Vagina (tissue), 2 donors: ENCODE results near the gene CSTPP1. TPM values are rescaled to one million over a fixed set of nuclear protein-coding genes. Genes with fewer than 3 reads are reported as not detected.
"Not testable (repeated sequence)": the region's sequence is repeated elsewhere in the genome, so short reads cannot be mapped to it uniquely, and the experiment has no call there.

Experiments
- DNase-seq, 2 donors: peaks; one replicate each; pipeline ENCODE4 v3.0.0-alpha.2; 2017; ENCODE audit errors: extremely low spot score in 2 of 2
- H3K27ac ChIP-seq: fragments of 200-600 bp; sonication (generic); one replicate; pipeline ENCODE4 v1.5.1; 2019
- H3K27me3 ChIP-seq: fragments of 200-600 bp; sonication (generic); one replicate; pipeline ENCODE4 v1.5.1; 2019
- H3K36me3 ChIP-seq, 2 donors: fragments of 200-600 bp; sonication (generic); one replicate each; pipeline ENCODE4 v1.5.1; 2017 to 2019
- H3K4me1 ChIP-seq: fragments of 200-600 bp; sonication (generic); one replicate; pipeline ENCODE4 v1.5.1; 2019
- H3K4me3 ChIP-seq, 2 donors: fragments of 200-600 bp; sonication (generic); 1 replicate in 1 of 2; 2 replicates in 1 of 2; pipeline ENCODE4 v1.5.1; 2016 to 2019
- H3K9me3 ChIP-seq: fragments of 200-600 bp; sonication (generic); one replicate; pipeline ENCODE4 v1.5.1; 2019
- CTCF ChIP-seq, 3 experiments: fragments of 450-650 bp in 2 of 3; fragments of 200-600 bp in 1 of 3; sonication (generic) in 1 of 3; IDR thresholded peaks; one replicate each; pipeline ENCODE4 v1.5.1; 2017 to 2019; ENCODE audit warnings: antibody characterized with exemption in 3 of 3, mild to moderate bottlenecking in 2 of 3, moderate library complexity in 2 of 3
- POLR2A ChIP-seq, 2 donors: fragments of 450-650 bp; IDR thresholded peaks; one replicate each; pipeline ENCODE4 v1.6.1; 2017; ENCODE audit warnings: antibody characterized with exemption in 2 of 2, mild to moderate bottlenecking in 2 of 2, moderate library complexity in 2 of 2
- POLR2AphosphoS5 ChIP-seq, 2 donors: sonication (generic); formaldehyde crosslinking; IDR thresholded peaks; one replicate each; pipeline ENCODE4 v1.9.0; 2017; ENCODE audit warnings: antibody characterized with exemption in 2 of 2, mild to moderate bottlenecking in 2 of 2, low read depth in 1 of 2; ENCODE audit not compliant: insufficient read depth in 1 of 2
- intact Hi-C: fragments of 100-400 bp; cut with DNase I; formaldehyde crosslinking; loops from one replicate; pipeline ENCODE4 v1.15.1; 2023
- total RNA-seq: library from RNA; depleted of rRNA; stranded (reverse); fragments of >200 nt; gene quantifications from one replicate; pipeline ENCODE4 v1.2.3, GENCODE V29; 2016

Gene CSTPP1
- total RNA-seq, 1 donor from 2014 or later: 30.7 TPM

GRCh38 chr11:47189100-47189834, 252.7 kb downstream of the CSTPP1 start:
- no peak overlapping the region for H3K27ac ChIP-seq
- no peak for DNase-seq
- no peaks in the 10 kb centered on the region for H3K9me3 ChIP-seq
- intact Hi-C loops: no loop called here
- TF ChIP-seq CTCF (IDR thresholded peaks at IDR 0.05) (no peak), POLR2A (IDR thresholded peaks at IDR 0.05) (no peak), POLR2AphosphoS5 (IDR thresholded peaks at IDR 0.05; ENCODE audit: insufficient read depth in 1 of 2, low read depth in 1 of 2) (peak in 1 of 2 donors; percentile 13)
- H3K4me1 ChIP-seq: peaks cover 30% of the 10 kb centered on the region
- H3K27me3 ChIP-seq: no peaks in the 10 kb centered on the region
- H3K4me3 ChIP-seq: no peak overlapping the region
- H3K36me3 ChIP-seq: no peaks in the 10 kb centered on the region

GRCh38 chr11:47191137-47191536, 254.6 kb downstream of the CSTPP1 start:
- H3K27ac ChIP-seq, H3K36me3 ChIP-seq, H3K27me3 ChIP-seq, H3K4me3 ChIP-seq, intact Hi-C loops, H3K9me3 ChIP-seq, DNase-seq: not testable (repeated sequence)
- H3K4me1 ChIP-seq: peaks cover 14% of the 10 kb centered on the region

GRCh38 chr11:47192111-47192510, 255.6 kb downstream of the CSTPP1 start:
- Histone ChIP-seq H3K27ac (no peak overlapping the region), H3K27me3 (no peaks in the 10 kb centered on the region), H3K9me3 (no peaks in the 10 kb centered on the region), H3K4me1 (peaks cover 9% of the 10 kb centered on the region), H3K4me3 (no peak overlapping the region), H3K36me3 (no peaks in the 10 kb centered on the region)
- TF ChIP-seq POLR2A (IDR thresholded peaks at IDR 0.05) (no peak), POLR2AphosphoS5 (IDR thresholded peaks at IDR 0.05; ENCODE audit: insufficient read depth in 1 of 2, low read depth in 1 of 2) (no peak), CTCF (IDR thresholded peaks at IDR 0.05) (no peak)
- no peak for DNase-seq
- intact Hi-C loops: no loop called here

GRCh38 chr11:47198161-47198560, 261.6 kb downstream of the CSTPP1 start:
- H3K27ac ChIP-seq, H3K27me3 ChIP-seq, DNase-seq, H3K4me1 ChIP-seq, H3K9me3 ChIP-seq, intact Hi-C loops, H3K4me3 ChIP-seq, H3K36me3 ChIP-seq: not testable (repeated sequence)

GRCh38 chr11:47201015-47201414, 264.5 kb downstream of the CSTPP1 start:
- TF ChIP-seq CTCF (IDR thresholded peaks at IDR 0.05) (no peak), POLR2AphosphoS5 (IDR thresholded peaks at IDR 0.05; ENCODE audit: insufficient read depth in 1 of 2, low read depth in 1 of 2) (no peak), POLR2A (IDR thresholded peaks at IDR 0.05) (no peak)
- intact Hi-C loops: no loop called here
- no peaks in the 10 kb centered on the region for H3K4me1 ChIP-seq
- H3K9me3 ChIP-seq: no peaks in the 10 kb centered on the region
- H3K4me3 ChIP-seq: no peak overlapping the region
- no peak for DNase-seq
- H3K36me3 ChIP-seq: no peaks in the 10 kb centered on the region
- H3K27me3 ChIP-seq: no peaks in the 10 kb centered on the region
- no peak overlapping the region for H3K27ac ChIP-seq

GRCh38 chr11:47202576-47202975, 266.0 kb downstream of the CSTPP1 start:
- Histone ChIP-seq H3K9me3 (no peaks in the 10 kb centered on the region), H3K4me3 (no peak overlapping the region), H3K4me1 (no peaks in the 10 kb centered on the region), H3K27me3 (no peaks in the 10 kb centered on the region), H3K27ac (no peak overlapping the region), H3K36me3 (no peaks in the 10 kb centered on the region)
- no peak for DNase-seq
- intact Hi-C loops: no loop called here
- TF ChIP-seq POLR2A (IDR thresholded peaks at IDR 0.05) (no peak), POLR2AphosphoS5 (IDR thresholded peaks at IDR 0.05; ENCODE audit: insufficient read depth in 1 of 2, low read depth in 1 of 2) (no peak), CTCF (IDR thresholded peaks at IDR 0.05) (no peak)
